ENCODE results near the gene AWAT1.
"Not testable (repeated sequence)": the region's sequence is repeated elsewhere in the genome, so short reads cannot be mapped to it uniquely, and the experiment has no call there.

AWAT1 gene

GRCh38 chrX:70262952-70263567 is 28.6 kb downstream of the AWAT1 start:
- no peak for DNase-seq

GRCh38 chrX:70264784-70265183 is 30.3 kb downstream of the AWAT1 start:
- no peak for DNase-seq

GRCh38 chrX:70268034-70268433 is 33.6 kb downstream of the AWAT1 start, which contains the start of gene ARR3:
Gene ARR3, plus strand, starts transcription at chrX:70268334. Its CDS starts 1,052 bp downstream, at chrX:70269386.
- DNase-seq: no peak

- not testable (repeated sequence) for DNase-seq
Measured at GRCh38 chrX:70274029-70274428, 39.6 kb downstream of the AWAT1 start.

GRCh38 chrX:70279081-70279480 is 44.6 kb downstream of the AWAT1 start:
- DNase-seq: no peak

- no peak for DNase-seq
Measured at GRCh38 chrX:70280573-70280972, 46.1 kb downstream of the AWAT1 start.

GRCh38 chrX:70281951-70282350 is 47.5 kb downstream of the AWAT1 start, which contains the start of gene RAB41:
Gene RAB41, plus strand, starts transcription at chrX:70282172. Its CDS starts 46 bp downstream, at chrX:70282218.
- DNase-seq: no peak

- DNase-seq: no peak
Measured at GRCh38 chrX:70289168-70289792, 54.8 kb downstream of the AWAT1 start.
